GM13977 (cell line): Measurements from ENCODE around the gene PDGFB.

Source experiments
- DNase-seq: peaks from one replicate; pipeline ENCODE4 v3.0.0; 2012; ENCODE audit warnings: low spot score
- in situ Hi-C: fragments of 300-500 bp; cut with MboI; formaldehyde crosslinking; loops from one replicate; pipeline ENCODE4 v1.12.0; 2022; ENCODE audit warnings: low sequenced_read_pairs, low pct_unique_long_range_greater_than_20kb, mixed read lengths, inconsistent platforms; ENCODE audit not compliant: unreplicated experiment
- TF ChIP-seq, protein P1 (sequence below): IDR thresholded peaks from 2 replicates; pipeline ENCODE4 v1.5.1; 2012; ENCODE audit warnings: mild to moderate bottlenecking, control low read depth; ENCODE audit not compliant: insufficient read depth; ENCODE audit errors: extremely low read depth, missing control alignments

Gene PDGFB

DNA sequence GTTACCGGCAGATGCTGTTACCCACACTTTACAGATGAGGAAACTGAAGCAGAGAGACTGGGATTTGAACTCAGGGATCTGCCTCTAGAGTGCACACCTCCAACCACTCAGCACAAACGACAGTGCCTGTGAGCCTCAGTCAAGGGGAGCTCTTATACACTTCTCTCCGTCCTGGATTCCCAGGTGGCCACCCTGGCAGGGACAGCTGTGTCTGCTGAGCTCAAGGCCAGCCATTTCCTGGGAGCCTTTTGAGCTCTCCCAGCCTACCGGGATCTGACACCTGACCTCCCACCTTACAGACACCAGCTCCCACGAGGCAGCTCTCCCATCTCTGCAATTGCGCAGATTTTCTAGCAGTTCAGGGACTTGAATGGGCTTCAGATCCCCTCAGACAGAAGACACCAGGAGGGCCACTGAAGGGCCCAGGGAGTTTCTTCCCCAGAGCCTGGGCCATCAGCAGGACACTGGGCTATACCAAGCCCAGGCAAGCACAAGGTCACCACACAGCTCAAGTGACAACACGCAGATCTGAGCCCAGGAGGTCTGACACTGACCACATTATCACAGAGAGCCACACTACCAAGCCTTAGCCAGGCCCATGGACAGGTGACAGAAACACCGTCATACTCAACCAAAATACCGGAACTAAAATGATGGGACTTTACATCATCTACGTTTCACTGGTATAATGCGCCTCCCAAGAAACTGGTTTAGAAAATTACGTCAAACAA lies 17.1 kb downstream of the PDGFB start:
- TF ChIP-seq, protein P1, sequence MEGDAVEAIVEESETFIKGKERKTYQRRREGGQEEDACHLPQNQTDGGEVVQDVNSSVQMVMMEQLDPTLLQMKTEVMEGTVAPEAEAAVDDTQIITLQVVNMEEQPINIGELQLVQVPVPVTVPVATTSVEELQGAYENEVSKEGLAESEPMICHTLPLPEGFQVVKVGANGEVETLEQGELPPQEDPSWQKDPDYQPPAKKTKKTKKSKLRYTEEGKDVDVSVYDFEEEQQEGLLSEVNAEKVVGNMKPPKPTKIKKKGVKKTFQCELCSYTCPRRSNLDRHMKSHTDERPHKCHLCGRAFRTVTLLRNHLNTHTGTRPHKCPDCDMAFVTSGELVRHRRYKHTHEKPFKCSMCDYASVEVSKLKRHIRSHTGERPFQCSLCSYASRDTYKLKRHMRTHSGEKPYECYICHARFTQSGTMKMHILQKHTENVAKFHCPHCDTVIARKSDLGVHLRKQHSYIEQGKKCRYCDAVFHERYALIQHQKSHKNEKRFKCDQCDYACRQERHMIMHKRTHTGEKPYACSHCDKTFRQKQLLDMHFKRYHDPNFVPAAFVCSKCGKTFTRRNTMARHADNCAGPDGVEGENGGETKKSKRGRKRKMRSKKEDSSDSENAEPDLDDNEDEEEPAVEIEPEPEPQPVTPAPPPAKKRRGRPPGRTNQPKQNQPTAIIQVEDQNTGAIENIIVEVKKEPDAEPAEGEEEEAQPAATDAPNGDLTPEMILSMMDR, result no peak
- in situ Hi-C loops, result no loop called here

DNA sequence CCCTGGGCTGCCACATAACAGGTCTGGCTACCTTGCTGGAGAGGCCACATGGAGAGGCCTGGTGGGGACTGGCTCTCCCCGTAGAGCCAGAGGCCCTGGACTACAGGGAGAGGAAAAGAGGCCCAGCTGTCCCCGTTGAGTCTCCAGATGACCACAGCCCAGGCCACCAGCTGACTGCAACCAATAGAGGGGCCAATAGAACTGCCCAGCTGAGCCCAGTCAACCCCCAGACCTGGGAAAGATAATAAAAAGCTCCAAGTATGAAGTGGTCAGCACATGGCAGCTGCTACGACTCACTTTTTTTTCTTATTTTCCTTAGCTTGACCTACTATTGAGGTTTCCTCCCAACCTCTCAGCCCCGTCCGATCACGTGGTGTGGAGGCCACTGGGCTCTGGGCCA lies 18.4 kb downstream of the PDGFB start:
- DNase-seq, result no peak
- TF ChIP-seq, protein P1, result no peak
- in situ Hi-C loops, result no loop called here

More for the DNA sequence above, 17.1 kb downstream of the PDGFB start:
- DNase-seq, result no peak

DNA sequence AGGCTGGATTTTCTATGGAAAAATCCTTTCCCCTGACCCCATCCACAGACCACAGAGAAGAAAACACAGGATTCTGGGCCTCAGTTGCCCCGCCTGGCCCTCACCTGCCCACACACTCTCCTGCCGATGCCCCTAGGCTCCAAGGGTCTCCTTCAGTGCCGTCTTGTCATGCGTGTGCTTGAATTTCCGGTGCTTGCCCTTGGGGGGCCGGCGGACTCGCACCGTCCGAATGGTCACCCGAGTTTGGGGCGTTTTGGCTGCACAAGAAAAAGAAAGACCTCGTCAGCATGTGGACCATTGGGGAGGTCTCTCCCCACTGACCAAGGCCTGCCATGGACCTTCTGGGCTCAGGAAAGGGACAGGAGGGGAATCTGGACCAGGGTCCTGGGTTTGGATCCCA lies 19.2 kb downstream of the PDGFB start:
- TF ChIP-seq, protein P1, result no peak
- in situ Hi-C loops, result no loop called here
- no peak for DNase-seq

DNA sequence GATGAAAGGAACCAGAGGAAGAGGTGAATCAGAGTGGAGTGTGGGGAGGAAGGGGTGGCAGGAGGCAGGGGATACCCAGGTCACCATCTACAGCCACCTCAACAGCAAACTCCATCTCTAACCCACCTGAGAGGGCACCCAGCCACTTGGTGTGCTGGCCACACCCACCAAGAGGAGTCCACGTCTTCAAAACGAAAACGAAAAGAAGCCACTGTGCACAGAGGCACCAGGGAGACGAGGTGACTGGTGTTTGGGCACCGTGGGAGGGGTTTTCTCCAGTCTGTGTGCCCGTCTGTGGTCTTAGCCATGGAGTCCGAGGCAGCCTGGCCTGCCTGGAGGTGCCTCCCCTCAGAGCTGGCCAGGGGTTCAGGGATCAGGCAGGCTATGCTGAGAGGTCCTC lies 20.2 kb downstream of the PDGFB start:
- no peak for DNase-seq
- TF ChIP-seq, protein P1, result no peak
- in situ Hi-C loops, result no loop called here

DNA sequence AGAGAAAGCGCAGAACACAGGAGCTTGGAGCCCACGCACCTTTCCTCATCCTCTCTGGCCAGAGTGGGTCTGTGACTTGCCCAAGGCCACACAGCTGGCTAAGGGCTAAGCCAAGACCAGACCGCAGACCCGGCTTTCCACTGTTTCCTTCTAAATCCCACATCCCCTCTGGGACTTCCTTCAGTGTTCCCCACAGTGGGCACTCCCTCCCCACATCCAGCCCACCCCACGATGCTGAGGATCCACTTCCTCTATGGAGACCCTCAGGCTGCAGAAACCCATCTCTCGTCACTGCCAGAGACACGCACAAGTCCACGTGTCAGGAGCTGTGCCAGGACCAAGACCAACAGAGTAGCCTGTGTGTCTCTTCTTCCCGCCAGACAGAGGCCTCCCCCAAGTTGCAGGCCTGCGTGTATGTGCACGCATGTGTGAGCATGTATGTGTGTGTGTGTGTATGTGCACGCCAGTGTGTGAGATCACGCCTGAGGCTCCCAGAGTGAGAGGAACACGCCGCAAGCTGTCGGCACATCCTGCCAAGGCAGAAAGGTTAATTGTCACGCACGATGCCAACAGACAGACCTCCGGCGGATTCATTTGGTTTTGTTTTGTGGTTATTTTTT lies 21.6 kb downstream of the PDGFB start:
- TF ChIP-seq, protein P1, result no peak
- in situ Hi-C loops, result no loop called here
- no peak for DNase-seq

DNA sequence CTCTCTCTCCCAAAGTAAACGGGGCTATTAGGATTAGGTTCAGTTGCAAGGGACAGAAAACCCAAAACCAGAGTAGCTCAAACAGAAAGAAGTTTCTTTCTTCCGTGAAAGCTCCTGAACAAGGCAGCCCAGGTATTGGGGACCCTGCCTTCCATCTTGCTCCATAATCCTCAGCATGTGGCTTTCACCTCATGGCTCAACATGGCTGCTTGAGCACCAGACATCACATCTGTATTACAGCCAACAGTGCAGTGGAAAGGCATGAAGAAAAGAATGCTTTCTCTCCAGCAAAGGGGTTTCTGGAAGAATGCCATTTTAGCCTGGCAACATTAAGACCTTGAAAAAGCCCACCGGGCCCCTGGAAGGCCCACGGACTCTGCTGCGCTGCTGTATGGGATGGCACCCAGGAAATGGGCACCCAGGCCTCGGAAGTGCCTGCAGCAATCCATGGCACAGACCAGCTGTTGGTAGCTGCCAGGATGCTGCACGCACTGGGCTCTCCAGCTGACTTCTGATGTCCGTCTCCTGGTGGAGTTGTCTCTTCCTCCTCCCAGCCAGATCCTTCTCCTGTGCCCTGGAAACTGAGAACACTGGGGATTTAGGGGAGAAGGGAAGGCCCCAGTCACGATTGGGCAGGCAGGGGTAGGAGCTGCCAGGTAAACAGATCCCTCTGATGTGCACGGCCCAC lies 22.6 kb downstream of the PDGFB start:
- in situ Hi-C loops, result no loop called here
- TF ChIP-seq, protein P1, result no peak
- no peak for DNase-seq
